ENCODE measurements around the gene BTG1.
"Not testable (repeated sequence)": the region's sequence is repeated elsewhere in the genome, so short reads cannot be mapped to it uniquely, and the experiment has no call there.

The BTG1 gene

GRCh38 chr12:92094751-92095161 lies 50.9 kb downstream of the BTG1 start:
- DNase-seq, result no peak

GRCh38 chr12:92094301-92094700 lies 51.3 kb downstream of the BTG1 start:
- DNase-seq, result not testable (repeated sequence)
